H1 (cell line): ENCODE measurements around the gene TTL. TPM values are rescaled to one million over a fixed set of nuclear protein-coding genes. Genes with fewer than 3 reads are reported as not detected.

Experiments used
- CTCF ChIA-PET: fragments of 300-600 bp; sonication (Branson Sonifier 250); formaldehyde crosslinking; loops from one replicate; lab custom pipeline; 2021; ENCODE audit not compliant: partially characterized antibody; lab: Charles Lee
- POLR2A ChIA-PET: fragments of 300-600 bp; sonication (Branson Sonifier 250); formaldehyde crosslinking; loops from one replicate; lab custom pipeline; 2021; ENCODE audit warnings: inconsistent platforms; ENCODE audit not compliant: partially characterized antibody; lab: Charles Lee
- DNase-seq, 2 experiments: peaks; one replicate each; pipeline versions ENCODE4 v3.0.0 to v3.0.0-alpha.2; 2010 to 2022; ENCODE audit warnings: low spot score in 2 of 2, low read depth in 1 of 2, mixed read lengths in 1 of 2
- FAIRE-seq: peaks from 2 replicates; lab custom pipeline; 2011; peaks lifted over from hg19 to GRCh38; lab: Jason Lieb, UNC
- H2AFZ ChIP-seq: 2 replicates; pipeline ENCODE4 v1.8.1; 2012; ENCODE audit warnings: low read length, inconsistent platforms
- H2AK5ac ChIP-seq: 2 replicates; pipeline ENCODE4 v1.6.1; 2013; ENCODE audit warnings: low read depth, low read length
- H2BK120ac ChIP-seq: replicated peaks from 2 replicates; pipeline ENCODE3; 2013; ENCODE audit warnings: low read depth, low read length, inconsistent platforms
- H2BK12ac ChIP-seq: 2 replicates; pipeline ENCODE4 v1.6.1; 2013; ENCODE audit warnings: low read depth, low read length
- H2BK15ac ChIP-seq: 2 replicates; pipeline ENCODE4 v1.6.1; 2013; ENCODE audit warnings: low read length
- H2BK20ac ChIP-seq: 2 replicates; pipeline ENCODE4 v1.6.1; 2013; ENCODE audit warnings: low read length
- H2BK5ac ChIP-seq: 2 replicates; pipeline ENCODE4 v1.6.1; 2013; ENCODE audit warnings: low read depth, low read length
- H3K14ac ChIP-seq: 2 replicates; pipeline ENCODE4 v1.6.1; 2013; ENCODE audit warnings: inconsistent platforms; ENCODE audit not compliant: insufficient read length
- H3K18ac ChIP-seq: 2 replicates; pipeline ENCODE4 v1.6.1; 2013; ENCODE audit warnings: low read length; ENCODE audit errors: extremely low read depth
- H3K23ac ChIP-seq: 2 replicates; pipeline ENCODE4 v1.6.1; 2013; ENCODE audit warnings: inconsistent platforms; ENCODE audit not compliant: insufficient read length
- H3K23me2 ChIP-seq: 2 replicates; pipeline ENCODE4 v1.6.1; 2013; ENCODE audit warnings: low read depth, low read length
- H3K27ac ChIP-seq: 2 replicates; pipeline ENCODE4 v1.6.1; 2011; ENCODE audit warnings: low read depth, low read length, inconsistent platforms
- H3K27me3 ChIP-seq, 4 experiments: replicated peaks in 1 of 4; 1 replicate in 1 of 4; 2 replicates in 3 of 4; pipeline versions ENCODE4 v1.6.1 to v1.8.1; 2011 to 2013; ENCODE audit warnings: low read length in 3 of 4, mild to moderate bottlenecking in 3 of 4, inconsistent platforms in 2 of 4, mixed read lengths in 2 of 4, moderate library complexity in 1 of 4; ENCODE audit not compliant: control insufficient read depth in 3 of 4, insufficient read depth in 3 of 4; ENCODE audit errors: extremely low read depth in 1 of 4
- H3K36me3 ChIP-seq, 4 experiments: 2 replicates each; pipeline versions ENCODE4 v1.6.1 to v1.8.1; 2011 to 2013; ENCODE audit warnings: mild to moderate bottlenecking in 4 of 4, low read length in 3 of 4, moderate library complexity in 2 of 4, control low read depth in 1 of 4, inconsistent platforms in 1 of 4; ENCODE audit not compliant: insufficient read depth in 4 of 4, control insufficient read depth in 2 of 4
- H3K4ac ChIP-seq: replicated peaks from 2 replicates; pipeline ENCODE3; 2013; ENCODE audit warnings: low read length, low read depth, mixed read lengths, inconsistent platforms; ENCODE audit not compliant: insufficient read length
- H3K4me1 ChIP-seq, 4 experiments: replicated peaks in 1 of 4; 1 replicate in 1 of 4; 2 replicates in 3 of 4; pipeline versions ENCODE4 v1.6.1 to v1.8.1; 2011 to 2013; ENCODE audit warnings: low read length in 3 of 4, inconsistent platforms in 2 of 4, mixed read lengths in 1 of 4; ENCODE audit not compliant: insufficient read depth in 4 of 4, control insufficient read depth in 3 of 4
- H3K4me2 ChIP-seq, 2 experiments: 2 replicates each; pipeline versions ENCODE4 v1.6.1 to v1.8.1; 2011 to 2013; ENCODE audit warnings: low read depth in 2 of 2, low read length in 2 of 2, control low read depth in 1 of 2, inconsistent platforms in 1 of 2, mild to moderate bottlenecking in 1 of 2; ENCODE audit not compliant: insufficient read depth in 1 of 2
- H3K4me3 ChIP-seq, 4 experiments: fragments of 200-600, 300-600 bp in 1 of 4; sonication (generic), shearing (Covaris generic), sonication (Bioruptor Twin) in 1 of 4; 2 replicates each; pipeline versions ENCODE4 v1.5.1 to v1.8.1; 2011 to 2016; ENCODE audit warnings: low read length in 4 of 4, low read depth in 3 of 4, control low read depth in 2 of 4, inconsistent platforms in 2 of 4, mild to moderate bottlenecking in 2 of 4, mixed read lengths in 1 of 4, moderate library complexity in 1 of 4; ENCODE audit not compliant: insufficient read depth in 2 of 4; ENCODE audit errors: extremely low read depth in 1 of 4
- H3K56ac ChIP-seq: replicated peaks from 2 replicates; pipeline ENCODE3; 2013; ENCODE audit warnings: low read depth, mild to moderate bottlenecking, mixed read lengths, low read length, inconsistent platforms; ENCODE audit not compliant: insufficient read length
- H3K79me1 ChIP-seq: 2 replicates; pipeline ENCODE4 v1.6.1; 2013; ENCODE audit warnings: low read depth, low read length, control low read depth
- H3K79me2 ChIP-seq, 2 experiments: 2 replicates each; pipeline versions ENCODE4 v1.6.1 to v1.8.1; 2012 to 2013; ENCODE audit warnings: low read length in 2 of 2, mild to moderate bottlenecking in 2 of 2, inconsistent platforms in 1 of 2; ENCODE audit not compliant: insufficient read depth in 2 of 2, control insufficient read depth in 1 of 2
- H3K9ac ChIP-seq, 4 experiments: replicated peaks in 1 of 4; 1 replicate in 1 of 4; 2 replicates in 3 of 4; pipeline versions ENCODE4 v1.6.1 to v1.8.1; 2011 to 2013; ENCODE audit warnings: low read depth in 3 of 4, low read length in 3 of 4, control low read depth in 2 of 4, mild to moderate bottlenecking in 2 of 4, moderate library complexity in 2 of 4, inconsistent platforms in 1 of 4; ENCODE audit errors: extremely low read depth in 1 of 4
- H3K9me3 ChIP-seq, 2 experiments: 2 replicates each; pipeline versions ENCODE4 v1.6.1 to v1.8.1; 2012 to 2013; ENCODE audit warnings: mild to moderate bottlenecking in 2 of 2, moderate library complexity in 2 of 2, control low read depth in 1 of 2, inconsistent platforms in 1 of 2, low read depth in 1 of 2, low read length in 1 of 2, mixed read lengths in 1 of 2; ENCODE audit not compliant: insufficient read depth in 2 of 2
- H4K20me1 ChIP-seq, 2 experiments: replicated peaks in 1 of 2; 2 replicates each; pipeline versions ENCODE3 to v1.8.1; 2011 to 2013; ENCODE audit warnings: inconsistent platforms in 2 of 2, low read length in 2 of 2, mild to moderate bottlenecking in 1 of 2; ENCODE audit not compliant: insufficient read depth in 2 of 2, control insufficient read depth in 1 of 2
- H4K5ac ChIP-seq: 2 replicates; pipeline ENCODE4 v1.6.1; 2013; ENCODE audit warnings: low read length, low read depth, mixed read lengths, inconsistent platforms; ENCODE audit not compliant: insufficient read length
- H4K8ac ChIP-seq: 2 replicates; pipeline ENCODE4 v1.8.0; 2013; ENCODE audit warnings: mild to moderate bottlenecking, moderate library complexity, low read length, inconsistent platforms; ENCODE audit not compliant: insufficient read depth; ENCODE audit errors: extremely low read depth
- H4K91ac ChIP-seq: replicated peaks from 2 replicates; pipeline ENCODE3; 2013; ENCODE audit warnings: low read length, mixed read lengths, inconsistent platforms; ENCODE audit not compliant: insufficient read length
- CTCF ChIP-seq, 3 experiments: IDR thresholded peaks; 1 replicate in 2 of 3; 2 replicates in 1 of 3; pipeline versions ENCODE4 v1.5.1 to v1.6.1; 2011; ENCODE audit warnings: low read length in 3 of 3, mild to moderate bottlenecking in 3 of 3, inconsistent platforms in 2 of 3, low read depth in 1 of 3, moderate library complexity in 1 of 3; ENCODE audit not compliant: insufficient read depth in 1 of 3; ENCODE audit errors: control extremely low read depth in 1 of 3
- KDM4A ChIP-seq: IDR thresholded peaks from one replicate; pipeline ENCODE4 v1.7.1; 2012; ENCODE audit warnings: low read depth, mild to moderate bottlenecking, moderate library complexity, low read length, inconsistent platforms; ENCODE audit not compliant: severe bottlenecking
- SIX5 ChIP-seq: IDR thresholded peaks from 2 replicates; pipeline ENCODE4 v1.6.1; 2011; ENCODE audit warnings: mild to moderate bottlenecking, low read depth, low read length
- WGBS, 2 experiments: shearing (Covaris generic) in 1 of 2; methylation state at CpG; one replicate each; pipeline versions ENCODE4 v1.1.6 to v1.1.7; 2013 to 2015; ENCODE audit warnings: low lambda C conversion rate in 2 of 2, mixed read lengths in 2 of 2, inconsistent platforms in 1 of 2, low coverage in 1 of 2, missing lambda C conversion rate in 1 of 2; ENCODE audit not compliant: insufficient replicate concordance in 2 of 2, insufficient coverage in 1 of 2, insufficient read length in 1 of 2; ENCODE audit errors: extremely low coverage in 1 of 2, missing lambda C conversion rate in 1 of 2; 5-methylcytosine and 5-hydroxymethylcytosine counted together
- polyA plus RNA-seq, 7 experiments: library from polyadenylated mRNA; depleted of rRNA in 3 of 7; stranded (reverse) in 5 of 7; unstranded in 2 of 7; fragments of >200 nt in 5 of 7; fragments of 200-250 nt in 2 of 7; gene quantifications; 1 replicate in 5 of 7; 2 replicates in 1 of 7; 4 replicates in 1 of 7; pipeline versions ENCODE4 v1.2.1 to v1.2.3, GENCODE V29; 2011 to 2013; ENCODE audit warnings: missing spikeins in 2 of 7, mixed read lengths in 2 of 7
- total RNA-seq: library from RNA; stranded (reverse); fragmentation: NEBNext Ultra II Directional; extraction: Animal tissue kit (Norgen Biotek cat#: 25700); gene quantifications from 2 replicates; pipeline ENCODE4 v1.2.1, GENCODE V29; 2021
- TF ChIP-seq, protein P1 (sequence below): IDR thresholded peaks from 2 replicates; pipeline ENCODE4 v1.6.1; 2011; ENCODE audit warnings: low read depth, mild to moderate bottlenecking, low read length; ENCODE audit not compliant: insufficient read depth

The TTL gene
- total and polyA plus RNA-seq, 2 of the 8 experiments (the other 6 are each of a cell fraction or from before 2014, with no cell fraction given): 17.5 to 57.1 TPM

- 0 out of 2 replicates have a peak, but pooled peaks cover 3% of the 10 kb centered on the region for H3K79me1 ChIP-seq
- no peaks in the 10 kb centered on the region for H4K20me1 ChIP-seq
- no peak overlapping the region for H3K9ac ChIP-seq
- peak; percentile 60 for TF ChIP-seq KDM4A
- TF ChIP-seq, protein P1, sequence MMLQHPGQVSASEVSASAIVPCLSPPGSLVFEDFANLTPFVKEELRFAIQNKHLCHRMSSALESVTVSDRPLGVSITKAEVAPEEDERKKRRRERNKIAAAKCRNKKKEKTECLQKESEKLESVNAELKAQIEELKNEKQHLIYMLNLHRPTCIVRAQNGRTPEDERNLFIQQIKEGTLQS: no peak
- TF ChIP-seq CTCF (IDR thresholded peaks at IDR 0.05; ENCODE audit: control extremely low read depth in 1 of 3, insufficient read depth in 1 of 3, low read depth in 1 of 3, low read length in 3 of 3): peak in 1 of 3 experiments; percentile 11; a peak in 1 of 4 replicates
- TF ChIP-seq SIX5: no peak
- DNase-seq: no peak
- H2BK15ac ChIP-seq: no peak overlapping the region
- H4K8ac ChIP-seq: no peak overlapping the region
- no peaks in the 10 kb centered on the region; a peak in 1 of 7 replicates for H3K27me3 ChIP-seq
- no peak overlapping the region for H3K27ac ChIP-seq
- peak overlapping the region; percentile 11 to 86 (median 74); a peak in 6 of 8 replicates for H3K4me3 ChIP-seq
- no peak overlapping the region for H4K5ac ChIP-seq
- peak overlapping the region; percentile 97 for H2AFZ ChIP-seq
- peak overlapping the region; percentile 93 for H3K18ac ChIP-seq
- H2BK20ac ChIP-seq: no peak overlapping the region
- ChIA-PET POLR2A (interaction anchor here (0.7 kb wide), 1 partner anchor 13 kb away, joined by 3 read pairs; no protein-coding TSS in a partner anchor), CTCF (interaction anchor here (0.6 to 2.7 kb wide), 21 partner anchors 9 to 479 kb away, joined by 3 to 17 read pairs (median 4); no protein-coding TSS in a partner anchor)
- H3K14ac ChIP-seq: no peak overlapping the region
- peak overlapping the region; percentile 50 to 91 for H3K4me2 ChIP-seq
- no peaks in the 10 kb centered on the region for H3K36me3 ChIP-seq
- H3K79me2 ChIP-seq: peaks cover 0 to 22% of the 10 kb centered on the region in 2 experiments; a peak in 2 of 4 replicates
- FAIRE-seq: no peak
- WGBS, 2 experiments: 30% methylated on average over 20 of the region's 20 CpGs; no CpG with 5 or more reads in 1 of the 2 experiments
- H3K23me2 ChIP-seq: peaks cover 11% of the 10 kb centered on the region
- no peaks in the 10 kb centered on the region for H3K9me3 ChIP-seq
- H3K4ac ChIP-seq: no peak overlapping the region
- H2BK5ac ChIP-seq: peak overlapping the region; percentile 32; the same call in 1 of the 2 replicates
- peak overlapping the region; percentile 25 for H4K91ac ChIP-seq
- peaks cover 0 to 7% (median 4%) of the 10 kb centered on the region in 4 experiments; a peak in 5 of 7 replicates for H3K4me1 ChIP-seq
- H3K56ac ChIP-seq: no peak overlapping the region
- no peak overlapping the region for H3K23ac ChIP-seq
- H2BK120ac ChIP-seq: no peak overlapping the region
- H2BK12ac ChIP-seq: no peak overlapping the region; the same call in 1 of the 2 replicates
- no peak overlapping the region for H2AK5ac ChIP-seq
Observed at GRCh38 chr2:112480530-112481049, 1.4 kb upstream of the TTL start.
